GM18511 (cell line): ENCODE results near the gene MACF1.
A peak's percentile ranks its signal among the peaks of the same experiment; 100 is the strongest.
"Not testable (repeated sequence)": the region's sequence is repeated elsewhere in the genome, so short reads cannot be mapped to it uniquely, and the experiment has no call there.

Experiments used
- ATAC-seq: cut with Tn5 transposase; IDR thresholded peaks from one replicate; pipeline ENCODE4 v1.9.1; 2021; ENCODE audit warnings: mild to moderate bottlenecking, moderate library complexity; ENCODE audit not compliant: unreplicated experiment

The MACF1 gene

DNA sequence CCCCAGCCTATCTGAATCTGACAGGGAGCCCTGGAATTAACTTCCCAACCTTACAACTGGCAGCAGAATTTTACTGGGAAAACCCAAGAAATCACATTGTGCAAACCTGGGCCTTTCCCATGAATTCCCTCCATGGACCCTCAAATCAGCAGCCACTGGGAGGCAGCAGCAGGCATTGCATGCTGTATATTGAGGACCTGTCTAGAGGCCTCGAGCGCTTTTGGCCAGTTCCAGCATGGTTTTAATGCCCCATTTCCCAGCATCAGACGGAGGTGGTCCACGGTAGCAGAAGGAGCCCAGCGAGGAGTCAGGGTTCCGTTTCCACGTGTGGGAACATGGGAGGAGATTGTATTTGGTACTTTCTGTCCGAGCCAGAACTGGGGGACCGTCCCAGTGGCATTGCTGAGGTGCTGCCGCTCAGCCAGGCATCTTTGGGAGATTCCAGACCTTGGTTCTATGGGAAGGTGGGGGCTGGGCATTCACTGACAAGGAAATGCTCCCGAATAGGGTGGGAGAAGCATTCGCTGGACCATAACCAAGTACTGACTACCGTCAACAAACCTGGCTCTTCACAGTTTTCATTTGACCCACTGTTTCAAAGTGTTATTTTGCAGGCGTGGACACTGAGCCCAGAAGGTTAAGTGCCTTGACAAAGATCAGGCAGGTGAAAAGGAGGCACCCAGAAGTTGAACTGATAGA, 302.9 kb downstream of the MACF1 start:
- no peak for ATAC-seq

- no peak for ATAC-seq
These were observed 303.8 kb downstream of the MACF1 start for GRCh38 chr1:39508266-39508665.

- peak; percentile 10 for ATAC-seq
These were observed 304.4 kb downstream of the MACF1 start for GRCh38 chr1:39508857-39509305.

- ATAC-seq = peak; percentile 71
These were observed 305.0 kb downstream of the MACF1 start for GRCh38 chr1:39509360-39510009.

DNA sequence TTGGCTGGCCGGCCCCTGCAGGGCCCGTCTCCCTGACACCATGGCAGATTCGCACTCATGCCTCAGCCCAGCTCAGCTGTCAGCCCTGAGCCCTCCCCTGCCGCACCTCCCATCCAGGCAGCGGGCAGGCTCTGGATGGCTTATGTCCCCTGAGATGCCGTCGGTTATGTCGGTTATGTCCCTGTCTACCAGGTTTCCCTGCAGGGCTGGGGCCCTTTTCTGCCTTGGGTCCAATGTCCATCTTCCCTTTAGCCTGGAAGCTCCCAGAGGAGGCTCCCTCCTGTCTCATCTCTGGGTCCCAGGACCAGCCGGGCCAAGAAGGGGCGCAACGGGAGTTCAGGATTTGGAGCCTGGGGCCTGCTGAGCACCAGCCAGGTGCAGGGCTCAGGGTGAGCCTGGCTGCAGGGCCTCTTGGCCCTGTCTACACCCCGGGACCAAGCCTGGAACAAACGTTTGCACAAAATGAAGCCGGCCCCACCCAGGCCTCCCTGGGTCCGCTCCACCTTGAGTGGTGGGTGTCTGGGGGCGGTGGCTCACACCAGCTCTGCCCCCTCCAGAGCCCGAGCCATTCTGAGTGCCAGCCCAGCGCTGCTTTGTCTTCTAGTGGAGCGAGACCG, 306.2 kb downstream of the MACF1 start:
- ATAC-seq = not testable (repeated sequence)

GRCh38 chr1:39511477-39511876, 307.0 kb downstream of the MACF1 start:
- not testable (repeated sequence) for ATAC-seq

DNA sequence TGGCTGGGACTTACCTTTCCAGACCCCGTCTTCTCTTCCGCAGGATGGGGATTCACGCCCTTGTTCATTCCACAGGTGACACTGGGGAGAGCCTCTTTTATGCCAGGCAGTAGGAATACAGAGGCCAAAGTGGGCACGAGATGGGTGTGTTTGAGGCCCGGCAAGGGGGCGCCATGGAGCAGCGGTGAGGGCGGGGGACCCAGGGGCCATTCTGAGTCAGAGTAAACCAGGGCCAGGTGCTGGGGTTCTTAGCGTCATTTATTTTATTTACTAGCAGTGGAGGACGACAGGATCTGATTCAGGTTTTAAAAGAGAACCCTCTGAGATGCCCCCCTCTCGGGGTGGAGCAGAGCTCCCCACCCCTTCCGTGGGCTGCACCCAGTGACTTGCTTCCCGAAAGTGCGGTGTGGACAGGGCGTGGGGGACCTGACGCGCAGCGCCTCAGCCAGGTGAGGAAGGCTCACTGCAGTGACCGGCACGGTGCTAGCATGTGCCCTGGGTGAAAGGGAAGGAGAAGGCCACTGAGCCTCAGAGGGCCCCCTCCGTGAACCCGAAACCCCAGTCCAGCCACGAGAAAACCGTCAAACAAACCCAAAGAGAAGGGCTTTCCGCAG, 307.8 kb downstream of the MACF1 start:
- ATAC-seq = not testable (repeated sequence)

GRCh38 chr1:39514710-39515124, 310.2 kb downstream of the MACF1 start:
- not testable (repeated sequence) for ATAC-seq

- ATAC-seq = peak; percentile 54
These were observed 310.9 kb downstream of the MACF1 start for GRCh38 chr1:39515131-39516086.

- not testable (repeated sequence) for ATAC-seq
These were observed 312.3 kb downstream of the MACF1 start for GRCh38 chr1:39516841-39517240.

DNA sequence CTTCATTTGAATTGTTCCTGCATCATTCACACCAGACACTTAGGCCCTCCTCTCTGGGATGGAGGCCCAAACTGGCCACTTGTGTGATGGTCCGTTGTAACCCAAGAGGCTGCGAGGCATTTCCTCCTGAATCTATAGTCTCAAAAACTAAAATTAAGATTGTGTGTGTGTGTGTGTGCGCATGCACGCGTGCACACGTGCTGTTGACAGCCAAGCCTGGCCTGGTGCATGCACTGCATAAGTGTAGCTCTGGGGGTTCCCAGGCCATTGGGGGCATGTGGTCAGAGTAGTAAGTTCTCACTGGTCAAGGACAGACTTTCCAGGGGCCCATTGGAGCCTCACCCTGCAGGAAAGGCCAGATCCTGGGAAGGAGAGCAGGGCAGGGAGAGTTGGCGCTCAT, 313.4 kb downstream of the MACF1 start:
- not testable (repeated sequence) for ATAC-seq

DNA sequence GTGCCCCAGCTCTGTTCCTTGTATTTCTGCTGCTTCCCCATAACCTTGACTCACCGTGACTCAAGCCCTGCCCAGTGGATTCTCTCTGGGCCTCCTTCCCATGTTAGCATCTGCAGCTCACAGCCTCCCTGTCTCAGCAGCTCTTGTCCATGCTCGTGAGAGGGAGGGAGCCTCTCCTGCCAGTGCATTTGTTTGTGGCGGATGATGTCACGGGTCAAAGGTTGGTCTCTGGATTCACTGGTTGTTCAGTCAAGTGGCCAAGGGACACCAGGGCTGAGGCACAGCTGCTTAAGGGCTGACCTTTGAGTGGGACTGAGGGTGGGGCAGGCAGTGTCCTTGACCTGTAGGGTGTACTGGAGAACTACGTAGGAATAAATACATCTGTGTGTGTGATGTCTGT, 314.9 kb downstream of the MACF1 start:
- not testable (repeated sequence) for ATAC-seq

DNA sequence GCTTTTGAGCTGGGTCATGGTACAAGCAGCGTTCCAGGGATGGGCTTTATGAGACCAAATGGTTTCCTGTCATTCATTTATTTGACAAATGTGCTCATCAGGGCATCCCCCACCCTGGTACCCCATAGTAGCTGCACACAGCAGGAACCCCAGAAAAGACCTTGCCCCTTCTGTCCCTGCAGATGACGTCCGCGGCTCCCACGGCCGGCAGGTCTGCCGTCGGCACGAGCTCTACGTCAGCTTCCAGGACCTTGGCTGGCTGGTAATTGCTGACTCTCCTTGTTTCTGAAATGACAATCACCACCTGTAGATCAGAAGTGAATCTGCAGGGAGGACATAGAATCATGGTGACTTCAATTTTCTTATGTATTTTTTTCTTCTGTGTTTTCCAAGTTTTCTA, 317.7 kb downstream of the MACF1 start:
- not testable (repeated sequence) for ATAC-seq

DNA sequence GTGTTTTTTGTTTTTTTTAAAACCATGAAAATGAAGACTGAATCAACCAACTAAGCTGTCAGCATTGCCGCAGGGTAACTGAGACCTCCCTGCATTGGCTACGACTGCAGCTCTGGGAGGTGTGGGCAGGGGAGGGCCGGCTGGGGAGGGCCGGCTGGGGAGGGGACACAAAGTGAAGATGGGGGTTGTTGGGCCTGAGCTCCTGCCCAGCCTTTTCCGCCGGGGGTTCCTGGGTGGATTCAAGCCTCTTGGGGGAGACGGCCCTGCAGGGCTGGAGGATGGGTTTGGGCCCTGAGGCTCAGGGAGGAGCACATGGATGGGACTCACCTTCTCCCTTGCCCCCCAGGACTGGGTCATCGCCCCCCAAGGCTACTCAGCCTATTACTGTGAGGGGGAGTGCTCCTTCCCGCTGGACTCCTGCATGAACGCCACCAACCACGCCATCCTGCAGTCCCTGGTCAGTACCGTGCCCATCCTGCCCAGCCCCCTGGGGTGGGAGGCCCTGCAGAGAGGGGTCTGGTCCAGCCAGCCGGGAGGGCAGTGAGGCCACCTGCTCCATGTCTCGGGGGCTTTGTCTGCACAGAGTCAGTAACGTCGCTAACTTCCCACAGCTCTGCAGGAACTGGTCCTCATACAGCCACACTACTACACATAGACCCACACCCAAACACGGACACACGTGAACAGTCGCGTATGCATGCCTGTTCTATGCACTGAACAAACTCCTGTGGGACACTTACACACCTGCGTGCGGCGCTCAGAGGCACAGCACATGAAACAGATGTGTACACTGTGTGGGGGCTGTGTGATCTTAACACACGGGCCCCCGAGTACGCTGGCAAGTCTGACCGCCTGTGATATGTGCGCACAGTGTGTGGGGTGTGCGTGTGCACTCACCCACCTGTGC, 318.4 kb downstream of the MACF1 start:
- ATAC-seq = no peak

DNA sequence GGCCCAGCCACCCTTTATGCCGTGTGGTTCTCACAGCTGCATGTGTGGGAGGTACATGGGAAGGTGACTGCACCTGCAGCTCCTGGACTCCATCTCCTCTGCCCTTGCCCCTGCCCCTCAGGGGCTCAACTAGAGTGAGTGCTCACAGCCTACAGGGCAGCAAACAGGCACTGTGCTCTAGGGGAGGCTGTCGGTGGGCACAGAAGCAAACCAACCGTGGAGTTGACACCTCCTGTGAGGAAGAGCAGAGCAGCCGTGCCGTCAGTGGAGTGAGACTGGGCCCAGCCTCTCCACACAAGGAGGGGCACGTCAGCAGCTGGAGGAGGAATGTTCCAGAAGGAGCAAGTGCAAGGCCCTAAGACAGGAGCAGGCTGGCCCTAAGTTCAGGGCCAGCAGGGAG, 319.7 kb downstream of the MACF1 start:
- no peak for ATAC-seq

GRCh38 chr1:39524591-39525365, 320.3 kb downstream of the MACF1 start:
- ATAC-seq = no peak

DNA sequence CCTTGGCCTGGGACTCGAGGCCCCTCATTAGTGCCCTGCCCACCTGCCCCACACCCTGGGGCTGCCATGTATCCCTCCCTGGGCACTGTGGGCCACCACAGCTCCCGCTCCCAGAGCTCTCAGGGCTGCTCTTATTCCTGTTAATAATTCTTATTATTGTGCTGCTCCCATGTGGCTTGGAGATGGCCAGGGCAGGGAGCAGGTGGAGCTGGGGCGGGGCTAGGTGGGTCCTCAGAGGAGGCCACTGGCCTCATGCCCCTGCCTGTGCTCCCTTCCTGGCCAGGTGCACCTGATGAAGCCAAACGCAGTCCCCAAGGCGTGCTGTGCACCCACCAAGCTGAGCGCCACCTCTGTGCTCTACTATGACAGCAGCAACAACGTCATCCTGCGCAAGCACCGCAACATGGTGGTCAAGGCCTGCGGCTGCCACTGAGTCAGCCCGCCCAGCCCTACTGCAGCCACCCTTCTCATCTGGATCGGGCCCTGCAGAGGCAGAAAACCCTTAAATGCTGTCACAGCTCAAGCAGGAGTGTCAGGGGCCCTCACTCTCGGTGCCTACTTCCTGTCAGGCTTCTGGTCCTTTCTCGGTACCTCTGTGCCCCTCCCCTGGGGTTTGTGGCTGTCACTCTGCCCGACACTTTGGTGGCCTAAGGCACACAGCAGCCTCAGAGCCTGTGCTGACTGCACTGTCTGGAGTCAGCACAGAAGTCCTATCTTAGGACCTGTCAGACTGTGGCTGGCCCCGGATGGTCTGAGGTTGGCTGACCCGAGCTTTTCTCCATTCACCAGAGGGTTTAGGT, 321.1 kb downstream of the MACF1 start:
- ATAC-seq = peak; percentile 98
